K562 (cell line): ENCODE data around the gene KANK2. TPM values are rescaled to one million over a fixed set of nuclear protein-coding genes. Genes with fewer than 3 reads are reported as not detected.
A peak's percentile ranks its signal among the peaks of the same experiment; 100 is the strongest.

Experiments
- ATAC-seq: fragments of 200-7000 bp; cut with Tn5 transposase; 3 replicates; pipeline ENCODE4 v1.9.1; 2020; ENCODE audit warnings: moderate library complexity
- BruUV-seq: library from RNA; stranded (reverse); fragments of 400-500 nt; replicated peaks from 2 replicates; lab custom pipeline; 2021; lab: Mats Ljungman, UMichigan
- CTCF ChIA-PET: fragments of 300-600 bp; formaldehyde crosslinking; extraction: SDS; loops from one replicate; lab custom pipeline; 2021; ENCODE audit warnings: low intra/inter-chr PET ratio; lab: Yijun Ruan, JAX
- POLR2A ChIA-PET: fragments of 300-600, 350-650 bp; sonication (Branson Sonifier 250); formaldehyde crosslinking; extraction: SDS; loops from one replicate; lab custom pipeline; 2021; ENCODE audit warnings: antibody characterized with exemption, inconsistent platforms; lab: Yijun Ruan, JAX
- DNase-seq, 4 experiments: peaks; one replicate each; pipeline versions ENCODE4 v3.0.0 to v3.0.0-alpha.2; 2011 to 2018; ENCODE audit warnings: low spot score in 3 of 4, mixed read lengths in 3 of 4; ENCODE audit errors: extremely low read depth in 1 of 4
- FAIRE-seq: peaks from 2 replicates; lab custom pipeline; 2011; peaks lifted over from hg19 to GRCh38; lab: Jason Lieb, UNC
- H2AFZ ChIP-seq: 2 replicates; pipeline ENCODE4 v1.6.0; 2011; ENCODE audit warnings: low read depth, low read length, control low read depth, inconsistent platforms
- H3K27ac ChIP-seq: fragments of 200-600 bp; 3 replicates; pipeline ENCODE4 v1.8.0; 2011; ENCODE audit warnings: low read depth, mild to moderate bottlenecking, control low read depth, inconsistent platforms, low read length, moderate library complexity, mixed read lengths; ENCODE audit errors: extremely low read depth
- H3K27me3 ChIP-seq, 2 experiments: fragments of 300-600 bp in 1 of 2; 2 replicates in 1 of 2; 3 replicates in 1 of 2; pipeline versions ENCODE4 v1.6.0 to v1.8.0; 2011; ENCODE audit warnings: inconsistent platforms in 2 of 2, low read length in 2 of 2, mild to moderate bottlenecking in 1 of 2, mixed read lengths in 1 of 2, moderate library complexity in 1 of 2; ENCODE audit not compliant: control insufficient read depth in 2 of 2, insufficient read depth in 2 of 2
- H3K36me3 ChIP-seq: fragments of 300-600 bp; 3 replicates; pipeline ENCODE4 v1.8.0; 2011; ENCODE audit warnings: mild to moderate bottlenecking, low read length, inconsistent platforms; ENCODE audit not compliant: control insufficient read depth, insufficient read depth
- H3K4me1 ChIP-seq, 2 experiments: fragments of 200-600 bp in 1 of 2; replicated peaks in 1 of 2; 2 replicates in 1 of 2; 3 replicates in 1 of 2; pipeline versions ENCODE4 v1.5.1 to v1.8.0; 2011; ENCODE audit warnings: inconsistent platforms in 2 of 2, low read length in 2 of 2, mild to moderate bottlenecking in 1 of 2, mixed read lengths in 1 of 2, moderate library complexity in 1 of 2; ENCODE audit not compliant: control insufficient read depth in 2 of 2, insufficient read depth in 2 of 2
- H3K4me2 ChIP-seq: 2 replicates; pipeline ENCODE4 v1.6.1; 2011; ENCODE audit warnings: low read length, control low read depth, inconsistent platforms, mixed read lengths; ENCODE audit not compliant: insufficient read depth
- H3K4me3 ChIP-seq: fragments of 200-600 bp; sonication (generic), shearing (Covaris generic); 2 replicates; pipeline ENCODE4 v1.5.1; 2016; ENCODE audit warnings: control low read depth, inconsistent platforms
- H3K79me2 ChIP-seq: fragments of 200-600 bp; 3 replicates; pipeline ENCODE4 v1.8.0; 2011; ENCODE audit warnings: low read length, inconsistent platforms; ENCODE audit not compliant: control insufficient read depth, insufficient read depth
- H3K9ac ChIP-seq, 2 experiments: 2 replicates each; pipeline versions ENCODE4 v1.6.0 to v1.6.1; 2011; ENCODE audit warnings: low read depth in 2 of 2, low read length in 2 of 2, control low read depth in 1 of 2, inconsistent platforms in 1 of 2, mild to moderate bottlenecking in 1 of 2, mixed read lengths in 1 of 2; ENCODE audit not compliant: insufficient read depth in 1 of 2
- H3K9me1 ChIP-seq: one replicate; pipeline ENCODE4 v1.6.0; 2011; ENCODE audit warnings: inconsistent platforms, mild to moderate bottlenecking, low read length, moderate library complexity; ENCODE audit not compliant: control insufficient read depth, insufficient read depth
- H3K9me3 ChIP-seq: replicated peaks from 2 replicates; pipeline ENCODE4 v1.5.1; 2011; ENCODE audit warnings: low read depth, low read length, inconsistent platforms; ENCODE audit not compliant: control insufficient read depth, insufficient read depth
- H4K20me1 ChIP-seq: replicated peaks from 2 replicates; pipeline ENCODE4 v1.6.1; 2011; ENCODE audit warnings: low read length, inconsistent platforms, mixed read lengths; ENCODE audit not compliant: control insufficient read depth, insufficient read depth
- RBM25 ChIP-seq: fragments of 200-400 bp; formaldehyde crosslinking; IDR thresholded peaks from 2 replicates; pipeline ENCODE4 v1.6.1; 2018; ENCODE audit warnings: low read length, low read depth, moderate library complexity; ENCODE audit not compliant: severe bottlenecking
- THAP12 ChIP-seq: fragments of 250-450 bp; sonication (Bioruptor Pico); IDR thresholded peaks from 2 replicates; pipeline ENCODE4 v1.9.0; 2021; ENCODE audit warnings: mild to moderate bottlenecking, inconsistent platforms
- ZNF121 ChIP-seq: sonication (generic); formaldehyde crosslinking; conservative IDR thresholded peaks from 2 replicates; pipeline ENCODE4 v1.8.0; 2022; ENCODE audit warnings: missing genetic modification reagents
- ZNF589 ChIP-seq: fragments of 200-800 bp; sonication (Bioruptor generic); IDR thresholded peaks from 2 replicates; pipeline ENCODE4 v1.6.1; 2016; ENCODE audit warnings: low read depth, missing genetic modification characterization, missing compliant biosample characterization
- WGBS: fragments of 100-300 bp; shearing (Covaris generic); methylation state at CpG from one replicate; pipeline ENCODE4 v1.1.6; 2016; ENCODE audit warnings: low coverage, mixed read lengths; ENCODE audit not compliant: insufficient coverage; ENCODE audit errors: missing lambda C conversion rate; 5-methylcytosine and 5-hydroxymethylcytosine counted together
- in situ Hi-C: fragments of 300-500 bp; cut with MboI; formaldehyde crosslinking; loops from 4 replicates; pipeline ENCODE4 v1.15.0; 2018; ENCODE audit warnings: inconsistent platforms, mixed read lengths
- intact Hi-C: fragments of 100-400 bp; cut with micrococcal nuclease; formaldehyde crosslinking; loops from 2 replicates; pipeline ENCODE4 v1.14.2; 2022
- polyA plus RNA-seq, 8 experiments: library from polyadenylated mRNA; depleted of rRNA in 4 of 8; stranded (reverse) in 5 of 8; unstranded in 3 of 8; fragments of >200 nt; fragmentation: Nextera tagmentation in 2 of 8; fragmentation: Illumina TruSeq in 1 of 8; extraction: Ambion mirVana in 2 of 8; extraction: Trizol in 1 of 8; gene quantifications; 2 replicates each; pipeline versions ENCODE4 v1.2.1 to v1.2.3, GENCODE V29; 2011 to 2014; ENCODE audit warnings: inconsistent platforms in 1 of 8, missing spikeins in 1 of 8
- total RNA-seq, 7 experiments: library from RNA; depleted of rRNA in 6 of 7; stranded (reverse); fragments of >200 nt in 6 of 7; fragmentation: Illumina TruSeq in 2 of 7; extraction: Trizol in 2 of 7; gene quantifications; 2 replicates each; pipeline versions ENCODE4 v1.2.1 to v1.2.3, GENCODE V29; 2011 to 2021; ENCODE audit warnings: low replicate concordance in 1 of 7

Gene KANK2
- total and polyA plus RNA-seq, 9 of the 15 experiments (the other 6 are each of a cell fraction or from before 2014, with no cell fraction given): 4.4 to 47.8 (median 21.3) TPM

GRCh38 chr19:11225815-11226214, 28.5 kb upstream of the KANK2 start:
- POLR2A ChIA-PET: no interaction called here
- in situ Hi-C loops (no loop called here), intact Hi-C loops (no loop called here)
- Histone ChIP-seq H2AFZ (no peak overlapping the region), H4K20me1 (peaks cover 3% of the 10 kb centered on the region; the same call in 1 of the 2 replicates), H3K36me3 (no peaks in the 10 kb centered on the region), H3K27me3 (no peaks in the 10 kb centered on the region), H3K27ac (no peak overlapping the region), H3K9me3 (peaks cover 4% of the 10 kb centered on the region; the same call in 1 of the 2 replicates), H3K9me1 (peaks cover 4% of the 10 kb centered on the region), H3K9ac (no peak overlapping the region), H3K4me2 (no peak overlapping the region), H3K79me2 (no peaks in the 10 kb centered on the region), H3K4me1 (peaks cover 4 to 18% of the 10 kb centered on the region in 2 experiments; a peak in 3 of 5 replicates), H3K4me3 (no peak overlapping the region)
- no peak for FAIRE-seq
- WGBS: 92% methylated on average over 3 of the region's 3 CpGs
- peak; percentile 99 for TF ChIP-seq ZNF121 (CRISPR knock-in tag)
- no peak for TF ChIP-seq ZNF589
- peak; percentile 7 for TF ChIP-seq RBM25
- no peak for TF ChIP-seq THAP12 (CRISPR knock-in tag)
- ATAC-seq: no peak
- CTCF ChIA-PET: interaction anchor here (0.6 kb wide), 1 partner anchor 25 kb away, joined by 3 read pairs; no protein-coding TSS in a partner anchor
- no TSS peak for BruUV-seq
- DNase-seq: no peak
